ENCODE data around the gene LRMDA.

LRMDA gene

DNA sequence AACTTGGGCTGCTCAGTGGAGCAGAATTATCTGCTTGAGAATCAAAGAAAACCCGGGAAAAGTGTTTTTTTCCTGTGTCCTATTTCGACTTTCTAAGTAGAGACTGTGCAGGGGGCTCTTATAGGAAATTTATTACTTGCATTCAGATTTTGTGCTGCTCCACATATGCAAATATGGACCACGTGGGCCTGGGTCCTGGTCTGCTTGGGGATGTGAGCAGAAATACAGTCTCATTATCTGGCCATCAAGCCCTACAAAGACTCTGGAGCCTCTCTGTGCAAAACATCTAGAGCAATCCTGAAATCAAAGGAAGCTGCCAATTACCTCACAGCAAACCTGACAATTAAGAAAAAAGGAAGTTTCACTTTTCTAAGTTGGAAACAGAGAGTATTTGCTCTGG, 216.9 kb downstream of the LRMDA start:
- no peak for DNase-seq

GRCh38 chr10:75648854-75649253, 217.4 kb downstream of the LRMDA start:
- DNase-seq: no peak

- no peak for DNase-seq
Observed at GRCh38 chr10:75649466-75649865, 218.0 kb downstream of the LRMDA start.

DNA sequence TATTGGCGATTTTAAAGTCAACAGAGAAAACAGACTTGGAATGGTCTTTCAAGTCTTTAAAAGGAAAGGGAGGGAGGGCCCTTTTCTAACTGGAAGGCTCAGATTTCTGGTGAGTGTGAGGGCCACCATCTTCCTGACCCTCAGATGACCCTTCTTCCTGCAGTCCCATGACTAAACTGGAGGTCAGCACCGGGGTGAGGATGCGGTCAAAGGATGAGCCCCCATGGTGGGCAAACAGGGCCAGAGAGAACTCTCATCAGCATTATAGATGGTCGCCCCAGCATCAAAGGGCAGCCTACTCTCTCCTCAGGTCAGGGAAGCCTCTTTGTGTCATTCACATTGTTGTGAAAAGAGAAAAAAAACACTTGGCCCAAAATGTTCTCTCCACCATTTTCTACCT, 219.2 kb downstream of the LRMDA start:
- DNase-seq: no peak

- no peak for DNase-seq
Observed at GRCh38 chr10:75651417-75651816, 220.0 kb downstream of the LRMDA start.

GRCh38 chr10:75652146-75652740, 220.8 kb downstream of the LRMDA start:
- no peak for DNase-seq

- DNase-seq: no peak
Observed at GRCh38 chr10:75653761-75654160, 222.3 kb downstream of the LRMDA start.

DNA sequence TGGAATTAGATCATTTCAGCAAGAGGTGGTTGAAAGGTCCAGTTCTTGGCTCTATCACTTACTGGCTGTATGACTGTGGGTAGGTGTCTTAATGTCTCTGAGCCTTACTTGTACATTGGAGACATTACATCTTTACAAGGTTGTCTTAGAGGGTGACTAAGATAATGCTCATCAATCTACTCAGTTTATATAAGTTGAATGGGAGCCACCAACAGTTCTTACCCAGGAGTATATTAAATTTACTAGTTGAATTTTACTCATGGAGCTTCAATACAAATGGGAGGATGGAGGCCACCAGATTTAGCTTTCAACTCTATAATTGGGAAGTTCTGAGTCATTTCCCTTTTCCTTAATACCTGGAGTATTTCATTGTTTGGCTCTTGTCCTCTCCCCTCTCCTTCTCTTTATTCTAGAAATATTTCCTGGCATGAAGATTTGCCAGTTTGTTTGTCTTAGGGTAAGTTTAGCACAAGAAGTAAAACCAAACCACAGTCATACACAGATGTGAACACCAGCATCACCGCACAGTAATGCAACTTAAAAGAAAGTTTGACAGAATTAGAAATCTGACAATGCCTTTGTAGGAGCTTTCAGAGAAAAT, 222.8 kb downstream of the LRMDA start:
- no peak for DNase-seq

- no peak for DNase-seq
Observed at GRCh38 chr10:75654772-75655171, 223.3 kb downstream of the LRMDA start.

- no peak for DNase-seq
Observed at GRCh38 chr10:75655791-75656451, 224.5 kb downstream of the LRMDA start.

GRCh38 chr10:75657351-75657750, 225.9 kb downstream of the LRMDA start:
- no peak for DNase-seq

- no peak for DNase-seq
Observed at GRCh38 chr10:75658036-75658435, 226.6 kb downstream of the LRMDA start.

DNA sequence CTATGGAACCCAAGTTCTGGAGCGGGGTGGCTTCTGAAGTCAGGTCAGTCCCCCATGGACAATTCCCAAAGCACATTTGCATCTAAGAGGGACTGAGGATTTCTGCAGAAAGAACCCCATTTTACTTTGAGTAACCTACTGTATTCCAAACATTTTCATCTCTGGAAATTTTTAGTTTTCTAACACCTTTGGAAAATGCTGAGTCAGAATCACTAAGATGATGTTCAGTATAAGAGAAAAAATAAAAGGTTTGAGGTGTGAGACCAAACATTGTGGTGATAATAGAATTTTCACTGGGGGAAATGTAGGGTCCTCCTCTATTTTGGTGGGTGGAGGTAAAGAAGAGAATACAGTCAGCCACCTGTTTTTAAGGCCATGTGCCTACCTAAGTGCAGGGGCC, 227.1 kb downstream of the LRMDA start:
- no peak for DNase-seq

GRCh38 chr10:75658915-75659314, 227.5 kb downstream of the LRMDA start:
- DNase-seq: no peak

DNA sequence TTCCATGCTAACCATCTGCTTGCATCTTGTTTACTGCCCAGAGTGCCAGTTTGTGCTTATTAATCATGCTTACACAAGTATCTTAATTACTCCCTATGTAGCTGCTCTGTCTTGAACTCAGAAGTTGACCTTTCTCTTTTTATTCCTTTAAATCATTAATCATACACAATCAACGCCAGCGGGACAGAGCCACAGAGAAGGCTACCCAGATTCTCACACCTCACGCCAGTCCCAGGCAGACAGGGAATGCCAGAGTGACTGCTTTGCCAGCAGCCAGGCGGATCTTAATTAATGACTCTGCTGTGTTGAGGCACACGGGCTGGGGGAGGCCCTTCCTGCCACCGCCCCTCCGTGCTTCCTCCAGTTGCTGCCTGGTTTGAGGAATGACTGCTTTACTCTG, 229.4 kb downstream of the LRMDA start:
- DNase-seq: no peak

DNA sequence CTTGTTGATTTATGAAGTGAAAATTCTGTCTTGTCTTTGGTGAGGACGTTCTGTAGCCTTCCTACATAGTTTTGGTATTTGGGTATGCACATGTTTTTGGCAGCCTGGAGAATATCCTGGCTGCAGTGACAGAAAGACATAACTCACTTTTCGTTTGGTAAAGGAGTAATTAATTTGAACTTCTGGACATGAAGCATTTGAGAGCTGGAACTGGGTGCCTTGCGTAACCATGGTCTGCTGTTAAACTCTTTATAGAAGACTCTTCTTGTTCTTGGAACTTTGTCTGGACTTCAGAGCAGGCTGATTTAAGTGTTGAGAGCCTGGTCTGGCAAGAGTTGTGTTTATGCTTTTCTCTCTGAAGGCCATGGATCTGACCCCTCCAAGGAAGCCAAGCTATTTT, 231.3 kb downstream of the LRMDA start:
- DNase-seq: no peak

DNA sequence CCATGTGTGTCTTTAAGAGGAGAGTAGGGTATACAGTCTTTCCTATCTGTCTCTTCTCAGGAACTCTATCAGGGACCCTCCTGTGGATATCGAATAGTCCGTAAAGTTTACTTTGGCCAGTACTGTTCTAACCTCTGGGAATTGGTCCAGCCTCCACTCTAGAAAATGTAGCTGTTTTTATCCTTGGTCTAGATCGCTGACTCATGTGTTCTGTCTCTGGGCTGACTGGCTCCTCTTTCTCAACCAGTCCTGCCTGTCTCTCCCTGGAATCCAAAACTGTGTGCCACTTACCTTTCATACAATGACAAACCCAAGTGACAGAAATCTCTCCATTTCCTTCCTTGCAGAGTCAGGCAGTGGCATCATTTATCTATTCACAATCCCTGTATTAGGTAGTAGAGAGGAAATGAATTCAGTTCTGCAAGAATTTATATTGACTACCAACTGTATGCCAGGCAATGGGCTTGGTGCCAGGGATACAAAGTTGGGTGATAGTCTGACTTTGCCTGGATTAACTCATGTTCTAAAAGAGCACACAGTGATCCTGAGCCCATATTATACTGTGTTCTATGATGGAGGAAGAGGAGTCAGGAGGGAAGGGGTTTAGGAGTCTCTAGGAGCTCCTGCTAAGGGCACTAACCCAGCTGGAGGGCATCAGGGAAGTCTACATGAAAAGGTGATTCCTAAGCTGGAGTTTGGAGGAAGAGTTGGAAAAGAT, 232.7 kb downstream of the LRMDA start:
- DNase-seq: no peak

DNA sequence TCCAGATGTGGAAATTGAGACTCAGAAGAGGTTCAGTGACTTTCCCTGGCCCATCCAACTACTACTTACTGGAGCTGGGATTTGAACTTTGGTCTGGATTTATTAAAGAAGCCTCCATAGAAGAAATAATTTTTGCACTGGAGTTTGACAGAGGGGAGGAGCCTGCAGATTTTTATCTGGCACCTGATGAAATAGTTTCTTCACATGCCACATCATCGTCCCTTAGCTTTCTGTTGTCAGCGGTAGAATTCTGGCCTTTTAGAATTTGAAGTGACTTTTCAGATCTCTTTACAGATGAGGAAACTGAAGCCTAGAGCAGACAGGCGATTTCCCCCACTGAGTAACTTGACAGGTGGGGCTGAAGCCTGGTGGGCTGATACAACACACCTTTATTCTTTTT, 233.5 kb downstream of the LRMDA start:
- DNase-seq: no peak

DNA sequence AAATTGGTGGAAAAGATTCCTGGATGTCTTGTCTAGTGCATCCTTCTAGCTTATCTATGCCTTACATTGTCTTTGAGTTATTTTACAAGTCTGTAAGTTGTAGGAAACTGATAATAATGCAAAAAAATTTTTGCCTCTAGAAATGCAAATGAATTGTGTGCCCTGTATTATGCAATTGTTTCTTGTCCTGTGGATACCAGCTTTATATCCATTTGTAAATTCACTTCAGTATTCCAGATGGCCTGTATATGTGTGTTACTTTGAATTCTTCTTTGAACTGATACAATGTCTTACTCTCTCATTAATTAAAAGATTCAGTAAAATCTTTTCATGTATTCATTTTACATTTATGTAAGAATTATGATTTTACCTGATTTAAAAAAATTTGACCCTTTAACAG, 234.3 kb downstream of the LRMDA start:
- no peak for DNase-seq

DNA sequence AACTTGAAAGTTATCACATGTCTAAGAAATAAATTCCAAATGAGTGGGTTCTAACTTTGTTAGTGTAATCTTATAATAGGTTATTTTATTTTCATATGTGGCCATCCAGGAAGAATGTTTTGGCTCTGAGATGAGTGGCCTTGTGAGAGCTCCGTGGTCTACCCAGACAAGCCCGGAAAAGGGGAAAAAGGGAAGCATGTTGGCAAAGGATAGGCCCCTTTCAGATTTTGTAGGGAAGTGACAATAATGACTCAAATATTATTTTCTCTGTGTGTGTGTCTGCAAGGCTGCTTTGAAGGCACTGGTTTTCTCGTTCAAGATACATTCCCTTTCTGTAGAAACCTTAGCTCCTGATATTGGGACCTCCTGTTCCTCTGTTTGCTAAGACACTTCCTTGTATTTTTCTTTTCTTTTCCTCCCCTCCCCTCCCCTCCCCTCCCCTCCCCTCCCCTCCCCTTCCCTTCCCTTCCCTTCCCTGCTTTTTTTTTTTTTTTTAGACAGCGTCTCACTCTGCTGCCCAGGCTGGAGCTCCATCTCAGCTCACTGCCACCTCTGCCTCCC, 240.8 kb downstream of the LRMDA start:
- DNase-seq: no peak

DNA sequence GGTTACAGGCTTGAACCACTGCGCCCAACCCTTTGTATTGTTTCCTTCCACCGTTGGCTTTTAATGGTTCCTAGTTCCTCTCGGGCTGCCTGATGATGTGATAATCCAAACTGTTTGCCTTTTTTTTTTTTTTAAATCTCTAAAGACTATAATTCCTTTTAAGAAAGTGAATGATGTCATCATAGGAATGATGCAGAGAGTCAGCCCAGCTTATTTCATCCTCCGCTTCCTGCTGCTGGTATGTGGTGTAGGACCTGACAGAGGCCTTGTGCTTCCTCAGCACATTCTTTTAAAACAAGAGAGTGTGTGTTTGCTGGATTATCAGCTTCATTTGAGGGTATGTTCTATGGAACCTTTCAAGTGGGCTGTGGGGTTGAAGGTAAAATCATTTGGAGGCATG, 241.4 kb downstream of the LRMDA start:
- DNase-seq: no peak

- no peak for DNase-seq
Observed at GRCh38 chr10:75677541-75677940, 246.1 kb downstream of the LRMDA start.

DNA sequence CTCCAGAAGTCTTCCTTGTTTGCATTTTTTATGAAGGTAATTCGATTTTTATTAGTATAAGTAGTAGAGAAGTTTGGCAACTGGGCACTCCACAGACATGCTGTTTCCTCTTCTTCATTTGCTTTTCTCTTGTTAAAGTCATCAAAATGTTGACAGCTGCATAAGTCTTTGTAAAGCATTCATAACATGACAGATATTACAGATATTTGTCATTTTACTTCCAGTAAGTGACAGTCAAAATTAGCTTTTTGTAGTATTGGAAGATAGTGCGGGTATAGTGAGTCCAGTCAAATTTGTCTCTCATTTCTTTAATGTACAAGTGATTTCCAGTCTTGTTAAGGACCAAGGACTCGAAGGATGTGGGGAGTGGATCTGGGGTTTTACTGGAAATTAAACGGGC, 247.1 kb downstream of the LRMDA start:
- DNase-seq: no peak

DNA sequence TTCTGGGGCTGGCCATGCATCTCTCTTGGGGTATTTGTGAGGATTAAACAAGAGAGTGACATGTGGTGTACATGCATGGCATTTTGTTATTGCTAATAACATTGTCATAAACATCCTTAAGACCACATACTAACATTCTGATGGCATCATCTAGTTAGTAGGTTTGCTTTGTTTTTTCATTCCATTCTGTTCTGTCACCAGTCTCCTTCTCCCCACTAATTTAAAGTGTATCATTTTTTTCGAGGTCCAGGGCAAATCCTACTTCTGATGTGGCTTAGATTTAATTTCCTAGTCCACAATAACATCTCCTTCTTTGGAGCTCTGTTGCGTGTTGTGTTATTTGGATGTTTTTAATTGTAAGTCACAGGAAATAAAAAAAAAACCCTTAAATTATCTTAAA, 248.1 kb downstream of the LRMDA start:
- no peak for DNase-seq

Data from NK-92 treated with Interleukin-12 subunit alpha and Interleukin-12 subunit beta, amount 100 ng/mL, for 24 hours (cell line).